NCI-H226 (cell line): ENCODE results near the gene VEPH1.

ENCODE experiments used
- DNase-seq: peaks from one replicate; pipeline ENCODE4 v3.0.0-alpha.2; 2015

The VEPH1 gene

DNA sequence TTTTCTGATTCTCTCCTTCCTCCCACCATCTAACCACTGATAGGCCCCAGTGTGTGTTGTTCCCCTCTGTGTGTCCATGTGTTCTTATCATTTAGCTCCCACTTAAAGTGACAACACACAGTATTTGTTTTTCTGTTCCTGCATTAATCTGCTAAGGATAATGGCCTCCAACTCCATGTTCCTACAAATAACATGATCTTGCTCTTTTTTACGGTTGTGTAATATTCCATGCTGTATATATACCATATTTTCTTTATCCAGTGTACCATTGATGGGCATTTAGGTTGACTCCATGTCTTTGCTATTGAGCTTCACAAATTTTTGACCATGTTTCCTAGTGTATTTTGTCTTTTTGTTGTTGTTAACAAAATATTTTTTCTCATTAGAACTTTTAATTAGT, 30.6 kb downstream of the VEPH1 start:
- DNase-seq: no peak

- no peak for DNase-seq
These were observed 32.2 kb downstream of the VEPH1 start for GRCh38 chr3:157471064-157471463.

DNA sequence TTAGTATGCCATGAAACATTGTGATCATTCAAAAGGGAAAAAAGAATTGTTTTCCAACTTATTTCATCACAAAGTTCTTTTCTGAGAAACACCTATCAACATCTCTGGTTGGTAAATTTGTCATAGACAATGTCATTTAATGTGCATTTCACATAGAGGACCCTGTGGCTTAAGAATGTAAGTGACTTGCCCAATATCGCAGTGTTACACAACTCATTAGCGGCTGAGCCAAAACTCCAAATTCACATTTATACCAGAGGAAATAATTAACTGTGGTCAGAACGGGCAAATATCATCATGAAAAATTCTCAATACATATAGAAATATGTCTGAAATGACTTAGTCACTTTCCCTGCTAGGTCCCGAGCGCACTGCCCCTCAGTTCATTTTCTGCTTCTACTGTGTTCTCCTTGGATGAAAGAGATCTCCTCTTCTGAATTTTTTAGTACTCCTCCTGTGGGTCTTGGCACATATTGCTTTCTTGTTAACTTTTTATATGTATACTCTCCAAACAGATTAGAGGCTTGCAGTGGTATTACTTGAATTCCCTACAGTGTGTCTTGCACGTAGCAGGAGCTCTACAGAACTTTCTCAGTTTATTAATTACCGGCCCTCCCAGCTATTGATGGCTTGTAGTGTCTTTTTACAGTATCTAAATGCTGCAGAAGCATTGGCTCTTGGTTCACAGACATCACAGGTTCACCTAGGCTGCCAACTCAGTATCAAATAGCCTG, 33.5 kb downstream of the VEPH1 start:
- DNase-seq: no peak

DNA sequence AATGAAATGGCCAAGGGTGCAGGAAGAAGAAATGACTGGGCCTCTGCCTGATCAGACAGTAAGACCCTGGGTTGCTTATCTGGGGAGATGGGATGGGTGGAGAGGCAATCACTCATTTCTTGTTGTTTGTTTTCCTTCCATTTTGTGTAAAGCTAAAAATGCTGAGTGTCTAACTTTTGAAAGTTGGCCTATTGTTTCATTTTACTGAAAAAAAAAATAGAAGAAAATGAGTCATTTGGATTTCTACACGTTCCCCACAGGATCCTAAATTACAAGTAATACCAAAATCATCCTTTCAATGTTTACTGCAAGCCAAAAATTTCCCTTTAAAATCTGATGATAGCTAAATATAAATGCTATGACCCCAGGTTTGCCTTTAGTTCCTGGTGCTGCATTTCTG, 36.0 kb downstream of the VEPH1 start:
- DNase-seq: no peak

GRCh38 chr3:157465741-157466140, 37.5 kb downstream of the VEPH1 start:
- no peak for DNase-seq

DNA sequence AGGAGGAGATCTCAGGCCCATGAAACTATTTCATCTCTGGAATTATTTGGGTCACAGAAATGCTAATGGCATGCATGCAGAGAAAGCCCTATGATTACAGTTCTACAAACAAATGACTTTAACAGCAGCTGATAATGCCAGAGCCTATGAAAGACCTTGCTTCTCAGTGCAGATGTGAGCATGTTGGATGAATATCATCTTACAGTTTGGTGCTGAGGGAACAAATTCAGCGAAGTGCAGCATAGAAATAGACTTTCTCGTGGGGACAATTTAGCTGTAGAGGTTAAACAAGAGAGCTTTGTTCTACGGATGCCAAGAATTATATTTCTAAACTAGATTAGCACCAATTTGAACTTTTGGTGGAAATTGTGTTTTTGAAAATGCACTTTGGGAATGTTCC, 38.9 kb downstream of the VEPH1 start:
- DNase-seq: no peak

DNA sequence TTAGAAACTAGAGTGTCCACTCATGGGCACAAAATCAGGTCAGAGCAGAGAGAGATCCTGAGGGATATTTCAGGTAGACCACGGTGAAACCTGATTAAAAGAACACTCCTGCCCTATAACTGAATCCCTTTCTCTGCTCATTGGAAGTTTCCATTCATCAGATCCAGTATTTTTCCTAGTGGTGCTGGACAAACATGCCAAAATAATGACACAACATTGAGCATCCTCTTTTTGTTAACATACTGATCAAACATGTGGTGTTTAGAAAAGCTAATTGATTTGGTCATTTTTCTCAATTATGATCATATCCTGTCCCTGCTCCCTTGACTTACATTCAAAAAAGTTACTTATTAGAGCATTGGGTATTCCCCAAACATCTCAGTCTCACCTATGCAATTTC, 39.4 kb downstream of the VEPH1 start:
- no peak for DNase-seq

DNA sequence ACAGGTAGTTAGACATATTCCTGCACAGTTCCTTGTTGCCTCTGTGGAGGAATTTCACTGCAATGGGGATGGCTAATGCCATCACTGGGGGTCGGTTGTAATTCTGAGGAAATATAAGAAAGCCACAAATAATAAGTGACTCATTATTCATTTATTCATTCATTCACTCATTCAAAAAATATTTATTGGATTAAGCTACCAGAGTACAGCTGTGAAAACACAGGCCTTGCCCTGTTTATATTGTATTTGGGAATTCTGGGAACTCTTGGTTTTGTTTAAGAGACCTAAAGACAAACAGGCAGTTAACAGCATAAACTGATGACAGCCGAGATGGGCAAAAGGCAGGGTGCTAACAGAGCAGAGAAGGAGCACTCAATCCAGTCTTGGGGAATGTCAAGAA, 43.0 kb downstream of the VEPH1 start:
- no peak for DNase-seq

DNA sequence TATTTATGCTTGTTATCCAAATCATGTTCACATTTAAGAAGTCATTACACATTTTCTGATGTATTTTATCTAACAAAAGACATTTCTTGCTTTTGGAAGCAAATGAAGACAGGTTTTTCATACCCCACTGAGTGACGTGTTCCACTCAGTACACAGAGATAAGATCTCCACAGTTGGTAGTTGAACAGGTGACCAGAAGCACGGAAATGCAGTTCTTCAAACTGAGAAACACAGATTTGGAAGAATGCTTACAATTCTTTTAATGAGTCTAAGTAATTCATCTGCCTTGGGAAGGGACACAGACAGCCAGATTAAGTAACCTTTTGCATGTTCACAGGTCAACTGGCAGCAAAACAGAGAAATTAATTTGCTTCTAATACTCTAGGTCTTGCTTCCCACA, 43.5 kb downstream of the VEPH1 start:
- DNase-seq: no peak

- DNase-seq: no peak
These were observed 49.4 kb downstream of the VEPH1 start for GRCh38 chr3:157453824-157454223.

GRCh38 chr3:157452097-157452496, 51.1 kb downstream of the VEPH1 start:
- no peak for DNase-seq

DNA sequence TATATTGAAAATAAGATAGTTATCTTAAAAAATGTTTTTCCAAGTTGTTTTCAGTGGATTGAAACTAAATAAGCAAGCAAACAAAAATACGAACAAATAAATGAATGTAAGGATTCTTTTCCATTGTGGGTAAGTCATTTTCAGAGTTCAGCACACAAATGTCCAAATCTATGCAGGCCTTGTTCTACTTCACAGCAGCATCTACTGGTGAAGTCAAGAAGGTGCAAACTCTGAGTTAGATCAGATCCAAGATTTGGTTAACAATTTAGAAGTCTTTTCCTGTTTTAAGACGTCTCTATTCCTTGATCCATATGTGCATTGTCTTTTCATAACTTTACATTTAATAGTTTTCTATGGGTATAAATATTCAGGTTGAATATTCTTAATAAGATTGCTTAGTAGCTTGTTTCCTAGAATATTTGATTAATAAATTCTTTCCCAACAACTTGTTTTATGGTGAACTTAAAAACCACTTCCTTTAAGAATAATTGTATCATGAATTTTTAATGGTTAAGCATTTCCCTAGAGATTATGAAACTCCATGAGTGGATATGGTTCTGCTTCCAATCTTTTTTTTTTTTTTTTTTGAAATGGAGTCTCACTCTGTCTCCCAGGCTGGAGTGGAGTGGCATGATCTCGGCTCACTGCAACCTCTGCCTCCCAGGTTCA, 56.1 kb downstream of the VEPH1 start:
- DNase-seq: peak; percentile 33

GRCh38 chr3:157445857-157446256, 57.4 kb downstream of the VEPH1 start:
- peak; percentile 43 for DNase-seq

GRCh38 chr3:157444797-157445184, 58.4 kb downstream of the VEPH1 start:
- no peak for DNase-seq

- DNase-seq: no peak
These were observed 59.1 kb downstream of the VEPH1 start for GRCh38 chr3:157443905-157444796.

DNA sequence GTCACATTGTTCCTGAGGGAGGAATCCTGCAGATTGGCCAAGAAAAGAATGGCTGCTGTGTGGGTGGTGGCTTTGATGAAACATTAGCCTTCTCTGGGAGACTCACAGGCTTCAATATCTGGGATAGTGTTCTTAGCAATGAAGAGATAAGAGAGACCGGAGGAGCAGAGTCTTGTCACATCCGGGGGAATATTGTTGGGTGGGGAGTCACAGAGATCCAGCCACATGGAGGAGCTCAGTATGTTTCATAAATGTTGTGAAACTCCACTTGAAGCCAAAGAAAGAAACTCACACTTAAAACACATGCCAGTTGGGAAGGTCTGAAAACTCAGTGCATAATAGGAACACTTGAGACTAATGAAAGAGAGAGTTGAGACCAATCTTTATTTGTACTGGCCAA, 60.5 kb downstream of the VEPH1 start:
- peak; percentile 22 for DNase-seq

- no peak for DNase-seq
These were observed 62.1 kb downstream of the VEPH1 start for GRCh38 chr3:157441102-157441624.

DNA sequence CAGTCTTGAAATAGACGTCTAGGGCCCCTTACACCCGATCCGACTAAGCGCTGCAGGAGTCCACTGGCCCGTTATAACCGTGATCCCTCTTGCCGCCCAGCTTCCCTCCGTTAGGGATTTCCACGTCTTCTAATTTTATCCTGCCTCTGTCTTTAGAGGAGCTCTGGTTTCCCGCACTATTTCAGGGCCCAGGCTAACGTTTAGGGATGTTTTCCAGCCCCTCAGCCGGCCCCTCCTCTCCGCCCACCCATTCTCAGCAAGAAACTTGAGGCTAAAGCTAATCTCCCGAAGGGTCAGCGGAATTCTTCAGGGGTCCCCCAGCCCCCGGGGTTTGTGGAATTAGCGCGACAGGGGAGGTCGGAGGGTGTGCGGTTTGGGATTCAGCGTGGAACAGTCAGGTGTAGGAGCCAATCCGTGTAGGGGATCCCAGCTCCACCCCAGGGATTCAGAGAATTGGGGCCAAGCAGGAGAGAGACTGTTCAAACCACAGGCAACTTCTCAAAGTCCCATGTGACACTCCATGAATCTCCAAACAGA, 65.0 kb downstream of the VEPH1 start:
- DNase-seq: no peak

DNA sequence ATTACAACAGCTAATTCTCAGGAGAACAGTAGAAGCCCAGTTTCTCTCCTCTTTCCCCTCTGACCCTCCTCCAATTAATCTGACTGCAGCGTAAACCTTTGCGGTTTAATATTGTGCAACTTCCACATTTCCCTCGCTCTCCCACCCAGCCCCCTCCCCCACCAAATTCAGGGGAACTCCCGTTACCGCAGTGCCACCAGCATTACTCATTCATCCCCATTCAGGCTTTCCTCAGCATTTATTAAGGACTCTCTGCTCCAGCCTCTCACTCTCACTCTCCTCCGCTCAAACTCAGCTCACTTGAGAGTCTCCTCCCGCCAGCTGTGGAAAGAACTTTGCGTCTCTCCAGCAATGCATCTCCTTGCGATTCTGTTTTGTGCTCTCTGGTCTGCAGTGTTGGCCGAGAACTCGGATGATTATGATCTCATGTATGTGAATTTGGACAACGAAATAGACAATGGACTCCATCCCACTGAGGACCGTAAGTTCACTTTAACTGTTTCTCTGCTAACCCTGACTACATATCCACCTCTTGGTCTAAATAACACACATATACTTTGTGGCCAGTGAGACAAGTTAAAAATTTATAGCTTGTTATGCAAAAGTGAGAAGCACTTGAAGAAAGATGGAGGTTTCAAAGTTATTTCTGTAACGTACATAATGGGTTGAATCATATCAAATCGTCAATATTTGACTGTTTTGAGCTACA, 66.5 kb downstream of the VEPH1 start, which contains the start of gene PTX3:
Gene PTX3, plus strand, starts transcription at position 268 of the 709 bp plus-strand sequence. Its CDS starts 84 bp downstream, at position 352.
- peak; percentile 84 for DNase-seq

GRCh38 chr3:157429708-157430107, 73.5 kb downstream of the VEPH1 start:
- DNase-seq: no peak

DNA sequence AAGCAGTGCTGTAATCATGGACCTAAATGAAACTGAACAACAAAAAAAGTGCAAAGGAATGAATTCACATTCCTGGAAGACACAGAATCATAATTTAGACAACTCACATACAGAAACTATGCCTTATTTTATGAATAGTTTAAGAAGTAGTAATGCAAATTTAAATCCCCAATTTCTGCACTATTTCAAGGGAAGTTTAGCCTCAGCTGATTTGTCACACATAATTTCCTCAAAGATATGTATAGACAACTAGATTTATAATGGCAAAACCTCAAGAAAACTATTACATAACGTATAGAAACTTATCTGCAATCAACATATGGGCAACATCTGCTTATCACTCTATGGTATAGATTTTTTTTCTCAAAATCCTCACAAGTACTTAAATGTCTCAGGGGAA, 74.4 kb downstream of the VEPH1 start:
- DNase-seq: no peak

- no peak for DNase-seq
These were observed 75.3 kb downstream of the VEPH1 start for GRCh38 chr3:157427901-157428300.
